GM12878 (cell line): ENCODE measurements around the gene CTDP1. TPM values are rescaled to one million over a fixed set of nuclear protein-coding genes. Genes with fewer than 3 reads are reported as not detected.

Experiments used
- ATAC-seq: fragments of 200-7000 bp; cut with Tn5 transposase; 3 replicates; pipeline ENCODE4 v1.9.1; 2020; ENCODE audit warnings: mild to moderate bottlenecking, moderate library complexity
- BruUV-seq: library from RNA; stranded (reverse); fragments of 400-500 nt; replicated peaks from 2 replicates; lab custom pipeline; 2021; lab: Mats Ljungman, UMichigan
- CTCF ChIA-PET: fragments of 300-600 bp; sonication (Branson Sonifier 250); formaldehyde crosslinking; extraction: SDS; loops from one replicate; lab custom pipeline; 2021; ENCODE audit warnings: inconsistent platforms; lab: Yijun Ruan, JAX
- POLR2A ChIA-PET: fragments of 350-600 bp; formaldehyde crosslinking; extraction: SDS; loops from one replicate; lab custom pipeline; 2021; ENCODE audit warnings: inconsistent platforms; lab: Charles Lee
- RAD21 ChIA-PET: fragments of 300-600 bp; sonication (Branson Sonifier 250); formaldehyde crosslinking; loops from one replicate; lab custom pipeline; 2023; ENCODE audit warnings: antibody characterized with exemption; ENCODE audit not compliant: unreplicated experiment; lab: Charles Lee
- SMC1A ChIA-PET: fragments of 300-600 bp; sonication (Branson Sonifier 250); formaldehyde crosslinking; loops from one replicate; lab custom pipeline; 2023; ENCODE audit not compliant: unreplicated experiment, uncharacterized antibody; lab: Charles Lee
- DNase-seq: peaks from one replicate; pipeline ENCODE4 v3.0.0-alpha.2; 2011; ENCODE audit warnings: low read depth, low spot score
- FAIRE-seq: peaks from 3 replicates; lab custom pipeline; 2011; peaks lifted over from hg19 to GRCh38; lab: Jason Lieb, UNC
- H2AFZ ChIP-seq: 2 replicates; pipeline ENCODE4 v1.6.0; 2011; ENCODE audit warnings: low read depth, low read length, control low read depth; ENCODE audit not compliant: control insufficient read depth
- H3K27ac ChIP-seq: 2 replicates; pipeline ENCODE4 v1.5.1; 2011; ENCODE audit warnings: control low read depth; ENCODE audit not compliant: control insufficient read depth, insufficient read depth
- H3K27me3 ChIP-seq, 2 experiments: replicated peaks in 1 of 2; 2 replicates each; pipeline versions ENCODE4 v1.6.0 to v1.6.1; 2011; ENCODE audit warnings: low read length in 1 of 2; ENCODE audit not compliant: control insufficient read depth in 2 of 2, insufficient read depth in 2 of 2
- H3K36me3 ChIP-seq, 2 experiments: 2 replicates each; pipeline ENCODE4 v1.5.1; 2011; ENCODE audit warnings: low read length in 1 of 2; ENCODE audit not compliant: control insufficient read depth in 2 of 2, insufficient read depth in 2 of 2
- H3K4me1 ChIP-seq: 2 replicates; pipeline ENCODE4 v1.6.1; 2011; ENCODE audit warnings: mild to moderate bottlenecking, low read length, moderate library complexity, mixed read lengths; ENCODE audit not compliant: control insufficient read depth, insufficient read depth
- H3K4me2 ChIP-seq: 2 replicates; pipeline ENCODE4 v1.6.0; 2011; ENCODE audit warnings: control low read depth; ENCODE audit not compliant: control insufficient read depth, insufficient read depth
- H3K4me3 ChIP-seq: fragments of 200-600 bp; sonication (generic); 2 replicates; pipeline ENCODE4 v1.5.1; 2016
- H3K79me2 ChIP-seq: 2 replicates; pipeline ENCODE4 v1.6.0; 2011; ENCODE audit warnings: low read length; ENCODE audit not compliant: control insufficient read depth, insufficient read depth
- H3K9ac ChIP-seq: 2 replicates; pipeline ENCODE4 v1.8.0; 2011; ENCODE audit warnings: low read length, control low read depth, mixed read lengths; ENCODE audit not compliant: control insufficient read depth, insufficient read depth
- H3K9me3 ChIP-seq: replicated peaks from 3 replicates; pipeline ENCODE4 v1.5.1; 2011; ENCODE audit warnings: mild to moderate bottlenecking, low read length; ENCODE audit not compliant: control insufficient read depth, insufficient read depth
- H4K20me1 ChIP-seq: 2 replicates; pipeline ENCODE4 v1.6.0; 2011; ENCODE audit not compliant: control insufficient read depth, insufficient read depth
- CBFB ChIP-seq: IDR thresholded peaks from 2 replicates; pipeline ENCODE4 v1.6.1; 2016; ENCODE audit warnings: antibody characterized with exemption, low read depth
- GATAD2B ChIP-seq: fragments of 450-650 bp; conservative IDR thresholded peaks from 2 replicates; pipeline ENCODE4 v1.6.1; 2017; ENCODE audit warnings: low read depth, mild to moderate bottlenecking, moderate library complexity
- HDAC2 ChIP-seq: fragments of 200-600 bp; sonication (generic); IDR thresholded peaks from 2 replicates; pipeline ENCODE4 v1.6.1; 2017
- MYC ChIP-seq: IDR thresholded peaks from 2 replicates; pipeline ENCODE4 v1.6.1; 2011; ENCODE audit warnings: mild to moderate bottlenecking, low read length, moderate library complexity, inconsistent platforms; ENCODE audit not compliant: insufficient read depth, insufficient replicate concordance, insufficient read length, severe bottlenecking
- NFYA ChIP-seq: IDR thresholded peaks from 2 replicates; pipeline ENCODE4 v1.6.1; 2011; ENCODE audit warnings: low read depth, mild to moderate bottlenecking, low read length, improper control_type of control experiment, borderline replicate concordance
- SMARCA5 ChIP-seq: fragments of 450-650 bp; IDR thresholded peaks from 2 replicates; pipeline ENCODE4 v1.6.1; 2017; ENCODE audit warnings: mild to moderate bottlenecking
- SMC3 ChIP-seq: IDR thresholded peaks from 2 replicates; pipeline ENCODE4 v1.6.1; 2011; ENCODE audit warnings: low read length, improper control_type of control experiment, borderline replicate concordance
- SUZ12 ChIP-seq: fragments of 200-600 bp; sonication (generic); IDR thresholded peaks from one replicate; pipeline ENCODE4 v1.6.1; 2018; ENCODE audit warnings: antibody characterized with exemption, mild to moderate bottlenecking; ENCODE audit not compliant: unreplicated experiment
- TCF7 ChIP-seq: IDR thresholded peaks from 2 replicates; pipeline ENCODE4 v1.6.1; 2014; ENCODE audit warnings: antibody characterized with exemption, borderline replicate concordance
- ZNF384 ChIP-seq: IDR thresholded peaks from 2 replicates; pipeline ENCODE4 v1.6.1; 2012; ENCODE audit warnings: low read depth, mild to moderate bottlenecking, low read length, improper control_type of control experiment, borderline replicate concordance
- ZSCAN29 ChIP-seq: fragments of 450-650 bp; IDR thresholded peaks from 2 replicates; pipeline ENCODE4 v1.6.1; 2017; ENCODE audit warnings: mild to moderate bottlenecking, moderate library complexity
- WGBS: methylation state at CpG from one replicate; pipeline ENCODE4 v1.1.6; 2016; ENCODE audit warnings: low lambda C conversion rate; ENCODE audit not compliant: insufficient replicate concordance, insufficient coverage; ENCODE audit errors: missing lambda C conversion rate; 5-methylcytosine and 5-hydroxymethylcytosine counted together
- in situ Hi-C: fragments of 300-500 bp; cut with MboI; formaldehyde crosslinking; loops from 9 replicates; pipeline ENCODE4 v1.14.3; 2018; ENCODE audit warnings: mixed read lengths
- intact Hi-C: fragments of 100-400 bp; cut with micrococcal nuclease; formaldehyde crosslinking; loops from one replicate; pipeline ENCODE4 v1.14.2; 2022; ENCODE audit not compliant: unreplicated experiment
- polyA plus RNA-seq, 11 experiments: library from polyadenylated mRNA; depleted of rRNA in 4 of 11; unstranded in 6 of 11; stranded (reverse) in 5 of 11; fragments of >200 nt; fragmentation: Nextera tagmentation in 4 of 11; fragmentation: Illumina TruSeq in 1 of 11; extraction: Ambion mirVana in 4 of 11; extraction: Trizol in 1 of 11; gene quantifications; 1 replicate in 1 of 11; 2 replicates in 10 of 11; pipeline versions ENCODE4 v1.2.1 to v1.2.3, GENCODE V29; 2011 to 2016; ENCODE audit warnings: inconsistent platforms in 2 of 11, missing spikeins in 2 of 11, low read depth in 1 of 11
- total RNA-seq, 4 experiments: library from RNA; depleted of rRNA in 3 of 4; stranded (reverse); fragments of >200 nt in 3 of 4; fragmentation: Illumina TruSeq in 1 of 4; extraction: Trizol in 1 of 4; gene quantifications; 2 replicates each; pipeline versions ENCODE4 v1.2.1 to v1.2.3, GENCODE V29; 2013 to 2021
- TF ChIP-seq, protein P1 (sequence below): fragments of 150-350 bp; IDR thresholded peaks from 2 replicates; pipeline ENCODE4 v1.6.1; 2014; ENCODE audit warnings: mild to moderate bottlenecking, low read depth, low read length
- TF ChIP-seq, protein P2 (sequence below): fragments of 450-650 bp; IDR thresholded peaks from 2 replicates; pipeline ENCODE4 v1.6.1; 2018; ENCODE audit warnings: mild to moderate bottlenecking, low read depth, moderate library complexity; ENCODE audit not compliant: partially characterized antibody
- TF ChIP-seq, protein P3 (sequence below): IDR thresholded peaks from 2 replicates; pipeline ENCODE4 v1.6.1; 2011; ENCODE audit warnings: low read depth, low read length, improper control_type of control experiment, borderline replicate concordance
- TF ChIP-seq, protein P4 (sequence below): IDR thresholded peaks from 2 replicates; pipeline ENCODE4 v1.6.1; 2012; ENCODE audit warnings: improper control_type of control experiment, low read depth, low read length; ENCODE audit not compliant: insufficient replicate concordance

CTDP1 gene
- total and polyA plus RNA-seq, 10 of the 15 experiments (the other 5 are each of a cell fraction or from before 2014, with no cell fraction given): 0.32 to 31.3 (median 8.8) TPM

DNA sequence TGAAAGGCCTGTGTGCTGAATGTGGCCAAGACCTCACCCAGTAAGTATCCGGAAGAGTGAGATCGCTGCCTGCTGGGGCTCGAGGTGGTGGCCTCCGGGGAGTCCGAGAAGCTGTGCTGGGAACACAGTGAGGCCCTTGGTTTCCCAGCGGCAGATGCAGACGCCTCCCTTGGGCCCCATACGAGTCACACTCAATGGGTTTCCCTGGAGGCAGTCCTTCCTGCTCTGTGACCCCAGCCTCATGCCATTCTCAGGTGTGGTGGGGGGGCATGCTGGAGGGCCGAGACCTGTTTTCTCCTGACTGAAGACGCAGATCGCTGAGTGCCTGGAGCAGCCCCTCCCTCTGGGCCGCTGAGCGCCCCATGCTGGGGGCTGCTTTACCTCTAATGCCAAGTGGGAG is 15.7 kb downstream of the CTDP1 start:
- no peak for FAIRE-seq
- Histone ChIP-seq H3K9ac (no peak overlapping the region), H3K79me2 (peaks cover 9% of the 10 kb centered on the region), H4K20me1 (no peaks in the 10 kb centered on the region), H3K36me3 (peaks cover 18 to 29% of the 10 kb centered on the region in 2 experiments; a peak in 3 of 4 replicates), H3K27me3 (no peaks in the 10 kb centered on the region), H3K9me3 (no peaks in the 10 kb centered on the region), H3K27ac (no peak overlapping the region), H3K4me1 (no peaks in the 10 kb centered on the region), H3K4me2 (no peak overlapping the region), H2AFZ (no peak overlapping the region), H3K4me3 (no peak overlapping the region)
- RAD21 ChIA-PET: no interaction called here
- CTCF ChIA-PET: no interaction called here
- POLR2A ChIA-PET: no interaction called here
- BruUV-seq: no TSS peak
- in situ Hi-C loops: no loop called here
- WGBS: 82% methylated on average over 13 of the region's 13 CpGs
- ATAC-seq: no peak
- SMC1A ChIA-PET: no interaction called here
- no peak for DNase-seq
- intact Hi-C loops: no loop called here
- TF ChIP-seq, protein P1, sequence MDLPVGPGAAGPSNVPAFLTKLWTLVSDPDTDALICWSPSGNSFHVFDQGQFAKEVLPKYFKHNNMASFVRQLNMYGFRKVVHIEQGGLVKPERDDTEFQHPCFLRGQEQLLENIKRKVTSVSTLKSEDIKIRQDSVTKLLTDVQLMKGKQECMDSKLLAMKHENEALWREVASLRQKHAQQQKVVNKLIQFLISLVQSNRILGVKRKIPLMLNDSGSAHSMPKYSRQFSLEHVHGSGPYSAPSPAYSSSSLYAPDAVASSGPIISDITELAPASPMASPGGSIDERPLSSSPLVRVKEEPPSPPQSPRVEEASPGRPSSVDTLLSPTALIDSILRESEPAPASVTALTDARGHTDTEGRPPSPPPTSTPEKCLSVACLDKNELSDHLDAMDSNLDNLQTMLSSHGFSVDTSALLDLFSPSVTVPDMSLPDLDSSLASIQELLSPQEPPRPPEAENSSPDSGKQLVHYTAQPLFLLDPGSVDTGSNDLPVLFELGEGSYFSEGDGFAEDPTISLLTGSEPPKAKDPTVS: no peak
- TF ChIP-seq TCF7: no peak
- TF ChIP-seq SMC3: no peak
- no peak for TF ChIP-seq MYC
- no peak for TF ChIP-seq ZSCAN29
- TF ChIP-seq SUZ12: no peak
- no peak for TF ChIP-seq ZNF384
- TF ChIP-seq, protein P2, sequence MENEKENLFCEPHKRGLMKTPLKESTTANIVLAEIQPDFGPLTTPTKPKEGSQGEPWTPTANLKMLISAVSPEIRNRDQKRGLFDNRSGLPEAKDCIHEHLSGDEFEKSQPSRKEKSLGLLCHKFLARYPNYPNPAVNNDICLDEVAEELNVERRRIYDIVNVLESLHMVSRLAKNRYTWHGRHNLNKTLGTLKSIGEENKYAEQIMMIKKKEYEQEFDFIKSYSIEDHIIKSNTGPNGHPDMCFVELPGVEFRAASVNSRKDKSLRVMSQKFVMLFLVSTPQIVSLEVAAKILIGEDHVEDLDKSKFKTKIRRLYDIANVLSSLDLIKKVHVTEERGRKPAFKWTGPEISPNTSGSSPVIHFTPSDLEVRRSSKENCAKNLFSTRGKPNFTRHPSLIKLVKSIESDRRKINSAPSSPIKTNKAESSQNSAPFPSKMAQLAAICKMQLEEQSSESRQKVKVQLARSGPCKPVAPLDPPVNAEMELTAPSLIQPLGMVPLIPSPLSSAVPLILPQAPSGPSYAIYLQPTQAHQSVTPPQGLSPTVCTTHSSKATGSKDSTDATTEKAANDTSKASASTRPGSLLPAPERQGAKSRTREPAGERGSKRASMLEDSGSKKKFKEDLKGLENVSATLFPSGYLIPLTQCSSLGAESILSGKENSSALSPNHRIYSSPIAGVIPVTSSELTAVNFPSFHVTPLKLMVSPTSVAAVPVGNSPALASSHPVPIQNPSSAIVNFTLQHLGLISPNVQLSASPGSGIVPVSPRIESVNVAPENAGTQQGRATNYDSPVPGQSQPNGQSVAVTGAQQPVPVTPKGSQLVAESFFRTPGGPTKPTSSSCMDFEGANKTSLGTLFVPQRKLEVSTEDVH: no peak
- TF ChIP-seq, protein P3, sequence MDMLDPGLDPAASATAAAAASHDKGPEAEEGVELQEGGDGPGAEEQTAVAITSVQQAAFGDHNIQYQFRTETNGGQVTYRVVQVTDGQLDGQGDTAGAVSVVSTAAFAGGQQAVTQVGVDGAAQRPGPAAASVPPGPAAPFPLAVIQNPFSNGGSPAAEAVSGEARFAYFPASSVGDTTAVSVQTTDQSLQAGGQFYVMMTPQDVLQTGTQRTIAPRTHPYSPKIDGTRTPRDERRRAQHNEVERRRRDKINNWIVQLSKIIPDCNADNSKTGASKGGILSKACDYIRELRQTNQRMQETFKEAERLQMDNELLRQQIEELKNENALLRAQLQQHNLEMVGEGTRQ: no peak
- TF ChIP-seq, protein P4, sequence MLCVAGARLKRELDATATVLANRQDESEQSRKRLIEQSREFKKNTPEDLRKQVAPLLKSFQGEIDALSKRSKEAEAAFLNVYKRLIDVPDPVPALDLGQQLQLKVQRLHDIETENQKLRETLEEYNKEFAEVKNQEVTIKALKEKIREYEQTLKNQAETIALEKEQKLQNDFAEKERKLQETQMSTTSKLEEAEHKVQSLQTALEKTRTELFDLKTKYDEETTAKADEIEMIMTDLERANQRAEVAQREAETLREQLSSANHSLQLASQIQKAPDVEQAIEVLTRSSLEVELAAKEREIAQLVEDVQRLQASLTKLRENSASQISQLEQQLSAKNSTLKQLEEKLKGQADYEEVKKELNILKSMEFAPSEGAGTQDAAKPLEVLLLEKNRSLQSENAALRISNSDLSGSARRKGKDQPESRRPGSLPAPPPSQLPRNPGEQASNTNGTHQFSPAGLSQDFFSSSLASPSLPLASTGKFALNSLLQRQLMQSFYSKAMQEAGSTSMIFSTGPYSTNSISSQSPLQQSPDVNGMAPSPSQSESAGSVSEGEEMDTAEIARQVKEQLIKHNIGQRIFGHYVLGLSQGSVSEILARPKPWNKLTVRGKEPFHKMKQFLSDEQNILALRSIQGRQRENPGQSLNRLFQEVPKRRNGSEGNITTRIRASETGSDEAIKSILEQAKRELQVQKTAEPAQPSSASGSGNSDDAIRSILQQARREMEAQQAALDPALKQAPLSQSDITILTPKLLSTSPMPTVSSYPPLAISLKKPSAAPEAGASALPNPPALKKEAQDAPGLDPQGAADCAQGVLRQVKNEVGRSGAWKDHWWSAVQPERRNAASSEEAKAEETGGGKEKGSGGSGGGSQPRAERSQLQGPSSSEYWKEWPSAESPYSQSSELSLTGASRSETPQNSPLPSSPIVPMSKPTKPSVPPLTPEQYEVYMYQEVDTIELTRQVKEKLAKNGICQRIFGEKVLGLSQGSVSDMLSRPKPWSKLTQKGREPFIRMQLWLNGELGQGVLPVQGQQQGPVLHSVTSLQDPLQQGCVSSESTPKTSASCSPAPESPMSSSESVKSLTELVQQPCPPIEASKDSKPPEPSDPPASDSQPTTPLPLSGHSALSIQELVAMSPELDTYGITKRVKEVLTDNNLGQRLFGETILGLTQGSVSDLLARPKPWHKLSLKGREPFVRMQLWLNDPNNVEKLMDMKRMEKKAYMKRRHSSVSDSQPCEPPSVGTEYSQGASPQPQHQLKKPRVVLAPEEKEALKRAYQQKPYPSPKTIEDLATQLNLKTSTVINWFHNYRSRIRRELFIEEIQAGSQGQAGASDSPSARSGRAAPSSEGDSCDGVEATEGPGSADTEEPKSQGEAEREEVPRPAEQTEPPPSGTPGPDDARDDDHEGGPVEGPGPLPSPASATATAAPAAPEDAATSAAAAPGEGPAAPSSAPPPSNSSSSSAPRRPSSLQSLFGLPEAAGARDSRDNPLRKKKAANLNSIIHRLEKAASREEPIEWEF: no peak
- no peak for TF ChIP-seq SMARCA5
- no peak for TF ChIP-seq NFYA
- no peak for TF ChIP-seq CBFB
- TF ChIP-seq HDAC2: no peak
- no peak for TF ChIP-seq GATAD2B
